Limb (tissue), 2 donors: Measurements from ENCODE around the gene CNTN4.
"Not testable (repeated sequence)": the region's sequence is repeated elsewhere in the genome, so short reads cannot be mapped to it uniquely, and the experiment has no call there.

Experiments used
- DNase-seq, 2 donors: peaks; one replicate each; pipeline ENCODE4 v3.0.0-alpha.2; 2016; ENCODE audit errors: extremely low spot score in 2 of 2

CNTN4 gene

GRCh38 chr3:2783261-2783660 is 684.6 kb downstream of the CNTN4 start:
- DNase-seq = no peak

- DNase-seq = no peak
Measured at GRCh38 chr3:2784627-2785026, 686.0 kb downstream of the CNTN4 start.

- DNase-seq = no peak
Measured at GRCh38 chr3:2790266-2790815, 691.7 kb downstream of the CNTN4 start.

- no peak for DNase-seq
Measured at GRCh38 chr3:2792432-2792831, 693.8 kb downstream of the CNTN4 start.

GRCh38 chr3:2793987-2794386 is 695.3 kb downstream of the CNTN4 start:
- no peak for DNase-seq

- no peak for DNase-seq
Measured at GRCh38 chr3:2802429-2802828, 703.8 kb downstream of the CNTN4 start.

GRCh38 chr3:2807514-2807913 is 708.8 kb downstream of the CNTN4 start:
- no peak for DNase-seq

GRCh38 chr3:2810723-2811122 is 712.1 kb downstream of the CNTN4 start:
- peak; percentile 30 to 34 for DNase-seq

GRCh38 chr3:2819571-2819970 is 720.9 kb downstream of the CNTN4 start:
- DNase-seq = no peak

- DNase-seq = not testable (repeated sequence)
Measured at GRCh38 chr3:2820982-2821381, 722.3 kb downstream of the CNTN4 start.

GRCh38 chr3:2822611-2823010 is 723.9 kb downstream of the CNTN4 start:
- no peak for DNase-seq

GRCh38 chr3:2823031-2823430 is 724.4 kb downstream of the CNTN4 start:
- no peak for DNase-seq

- DNase-seq = no peak
Measured at GRCh38 chr3:2823437-2824211, 725.0 kb downstream of the CNTN4 start.

- DNase-seq = no peak
Measured at GRCh38 chr3:2826036-2826435, 727.4 kb downstream of the CNTN4 start.

- DNase-seq = no peak
Measured at GRCh38 chr3:2826453-2826852, 727.8 kb downstream of the CNTN4 start.

GRCh38 chr3:2837239-2837638 is 738.6 kb downstream of the CNTN4 start:
- DNase-seq = no peak

- no peak for DNase-seq
Measured at GRCh38 chr3:2837910-2838309, 739.2 kb downstream of the CNTN4 start.

- no peak for DNase-seq
Measured at GRCh38 chr3:2838546-2839157, 740.0 kb downstream of the CNTN4 start.

- DNase-seq = no peak
Measured at GRCh38 chr3:2839876-2840275, 741.2 kb downstream of the CNTN4 start.

- no peak for DNase-seq
Measured at GRCh38 chr3:2847062-2847841, 748.6 kb downstream of the CNTN4 start.

- no peak for DNase-seq
Measured at GRCh38 chr3:2849092-2849491, 750.4 kb downstream of the CNTN4 start.

GRCh38 chr3:2850701-2851100 is 752.0 kb downstream of the CNTN4 start:
- no peak for DNase-seq
